Sciatic nerve (tissue), 2 donors: ENCODE data around the gene SLC9A3. TPM values are rescaled to one million over a fixed set of nuclear protein-coding genes. Genes with fewer than 3 reads are reported as not detected.
A peak's percentile ranks its signal among the peaks of the same experiment; 100 is the strongest.
"Not testable (repeated sequence)": the region's sequence is repeated elsewhere in the genome, so short reads cannot be mapped to it uniquely, and the experiment has no call there.

Experiments
- ATAC-seq: fragments of 200-7000 bp; cut with Tn5 transposase; one replicate; pipeline ENCODE4 v1.9.1; 2020; ENCODE audit warnings: mild to moderate bottlenecking, moderate library complexity
- DNase-seq: peaks from one replicate; pipeline ENCODE4 v3.0.0-alpha.2; 2020; ENCODE audit warnings: low spot score
- intact Hi-C: fragments of 100-400 bp; cut with DNase I; formaldehyde crosslinking; loops from one replicate; pipeline ENCODE4 v1.14.2; 2022
- total RNA-seq: library from RNA; stranded (reverse); fragmentation: NEBNext Ultra II Directional; extraction: Animal tissue kit (Norgen Biotek cat#: 25700); gene quantifications from one replicate; pipeline ENCODE4 v1.2.1, GENCODE V29; 2021
- donor health status: DM: no; HTN: no; CAD: no.
- donor health status: DM: no; HTN: no; CAD: no.

Gene SLC9A3
- total RNA-seq, 1 donor from 2014 or later: 12.3 TPM

- DNase-seq (no peak), ATAC-seq (no peak)
- intact Hi-C loops: no loop called here
Measured at GRCh38 chr5:516338-516925, 7.8 kb downstream of the SLC9A3 start.

GRCh38 chr5:515273-515836, 8.9 kb downstream of the SLC9A3 start:
- intact Hi-C loops: no loop called here
- no peak for ATAC-seq
- no peak for DNase-seq

DNA sequence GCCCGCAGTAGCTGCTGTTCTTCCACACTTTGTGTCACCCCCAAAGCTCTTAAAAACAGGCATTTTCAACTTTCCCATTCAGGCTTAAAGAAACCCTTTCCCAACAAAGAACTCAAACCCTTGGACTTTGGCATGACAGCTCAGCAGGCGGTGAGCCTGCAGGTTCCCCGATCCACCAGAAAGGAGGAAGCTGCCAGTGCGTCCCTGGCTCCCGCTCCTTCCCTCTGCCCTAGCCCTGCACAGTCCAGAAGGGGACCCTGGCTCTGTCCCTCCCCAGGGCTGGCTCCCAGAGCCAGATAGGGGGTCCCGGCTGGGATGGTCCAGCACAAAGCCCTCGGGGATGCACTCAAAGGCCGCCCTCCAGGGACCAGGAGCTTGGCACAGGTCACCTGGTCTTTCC, 9.6 kb downstream of the SLC9A3 start:
- ATAC-seq: no peak
- no peak for DNase-seq
- intact Hi-C loops: no loop called here

- intact Hi-C loops: no loop called here
- DNase-seq (no peak), ATAC-seq (no peak)
Measured at GRCh38 chr5:514101-514485, 10.2 kb downstream of the SLC9A3 start.

DNA sequence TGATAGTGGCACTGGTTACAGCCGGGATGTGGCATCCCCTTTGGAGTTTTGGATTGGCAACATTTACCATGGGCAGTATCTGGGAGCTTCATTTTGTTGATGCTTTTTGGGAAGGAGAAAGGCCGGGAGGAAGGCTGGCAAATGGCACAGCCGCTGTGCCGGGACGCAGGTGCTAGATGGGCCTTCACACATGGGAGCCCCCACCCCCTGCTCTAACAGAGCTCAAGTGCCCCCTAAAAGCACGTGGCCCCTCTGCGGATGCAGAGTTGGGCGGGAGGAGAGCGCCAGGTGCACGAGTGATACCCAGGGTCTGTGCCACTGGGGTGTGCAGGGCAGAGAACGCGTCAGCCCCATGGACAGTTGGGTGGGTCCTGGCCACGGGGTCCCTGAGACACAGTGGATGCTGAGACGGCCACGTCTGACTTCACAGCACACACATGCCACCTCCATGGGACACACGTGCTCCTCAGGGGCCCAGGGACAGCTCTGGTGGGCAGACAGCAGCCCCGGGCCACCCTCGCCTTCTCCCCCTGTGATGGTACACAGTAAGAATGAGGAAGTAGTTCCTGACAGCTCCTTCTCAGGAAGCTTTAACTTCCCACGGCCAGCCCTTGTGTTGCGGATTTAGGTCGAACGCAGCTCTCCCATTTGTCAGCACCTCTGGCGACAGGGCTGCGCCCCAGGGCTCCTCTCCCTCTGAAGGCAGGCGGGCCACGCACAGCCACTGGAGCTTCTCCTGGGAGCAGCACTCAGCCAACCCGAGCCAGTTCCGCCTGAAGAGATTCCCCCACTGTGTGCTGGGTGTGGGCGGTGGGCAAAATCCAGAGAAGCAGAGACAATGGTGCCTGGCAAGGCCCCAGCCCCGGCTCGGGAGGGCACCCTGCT, 10.8 kb downstream of the SLC9A3 start:
- ATAC-seq: no peak
- intact Hi-C loops: no loop called here

GRCh38 chr5:511476-511875, 12.8 kb downstream of the SLC9A3 start:
- intact Hi-C loops: no loop called here
- ATAC-seq (no peak), DNase-seq (no peak)

More for the DNA sequence above, 10.8 kb downstream of the SLC9A3 start:
- no peak for DNase-seq

GRCh38 chr5:510521-510920, 13.7 kb downstream of the SLC9A3 start:
- DNase-seq (no peak), ATAC-seq (no peak)
- intact Hi-C loops: no loop called here

DNA sequence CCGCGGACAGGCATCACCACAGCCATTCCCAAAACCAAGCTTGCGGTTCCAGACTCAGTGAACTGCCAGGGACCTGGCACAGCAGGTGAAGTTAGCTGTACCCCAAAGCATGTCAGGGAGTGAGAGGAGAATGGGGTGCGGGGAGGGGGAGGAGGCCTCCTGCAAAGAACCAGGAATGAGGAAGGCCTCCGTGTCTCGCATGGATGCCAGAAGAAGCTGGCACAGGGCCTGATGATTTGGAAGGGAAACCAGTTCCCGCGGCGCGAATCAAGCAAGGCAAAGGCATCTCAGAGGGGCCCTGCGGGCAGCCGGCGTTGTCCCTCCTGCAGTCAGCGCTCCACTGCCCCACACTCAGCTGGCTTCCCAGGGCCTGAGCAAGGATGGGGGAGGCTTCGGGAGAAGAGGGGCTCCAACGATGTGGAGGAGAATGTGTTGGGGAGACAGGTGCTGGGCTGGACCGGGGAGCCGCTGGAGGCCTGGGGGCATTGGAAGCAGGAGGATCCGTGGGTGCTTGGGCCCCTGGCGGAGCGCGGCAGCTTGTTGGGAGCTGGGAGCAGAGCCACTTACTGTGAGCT, 14.6 kb downstream of the SLC9A3 start:
- ATAC-seq: no peak
- DNase-seq: no peak
- intact Hi-C loops: no loop called here

- DNase-seq, ATAC-seq, intact Hi-C loops: not testable (repeated sequence)
Measured at GRCh38 chr5:507986-508575, 16.2 kb downstream of the SLC9A3 start.

GRCh38 chr5:505951-506525, 18.2 kb downstream of the SLC9A3 start:
- intact Hi-C loops: no loop called here
- no peak for DNase-seq
- ATAC-seq: no peak

DNA sequence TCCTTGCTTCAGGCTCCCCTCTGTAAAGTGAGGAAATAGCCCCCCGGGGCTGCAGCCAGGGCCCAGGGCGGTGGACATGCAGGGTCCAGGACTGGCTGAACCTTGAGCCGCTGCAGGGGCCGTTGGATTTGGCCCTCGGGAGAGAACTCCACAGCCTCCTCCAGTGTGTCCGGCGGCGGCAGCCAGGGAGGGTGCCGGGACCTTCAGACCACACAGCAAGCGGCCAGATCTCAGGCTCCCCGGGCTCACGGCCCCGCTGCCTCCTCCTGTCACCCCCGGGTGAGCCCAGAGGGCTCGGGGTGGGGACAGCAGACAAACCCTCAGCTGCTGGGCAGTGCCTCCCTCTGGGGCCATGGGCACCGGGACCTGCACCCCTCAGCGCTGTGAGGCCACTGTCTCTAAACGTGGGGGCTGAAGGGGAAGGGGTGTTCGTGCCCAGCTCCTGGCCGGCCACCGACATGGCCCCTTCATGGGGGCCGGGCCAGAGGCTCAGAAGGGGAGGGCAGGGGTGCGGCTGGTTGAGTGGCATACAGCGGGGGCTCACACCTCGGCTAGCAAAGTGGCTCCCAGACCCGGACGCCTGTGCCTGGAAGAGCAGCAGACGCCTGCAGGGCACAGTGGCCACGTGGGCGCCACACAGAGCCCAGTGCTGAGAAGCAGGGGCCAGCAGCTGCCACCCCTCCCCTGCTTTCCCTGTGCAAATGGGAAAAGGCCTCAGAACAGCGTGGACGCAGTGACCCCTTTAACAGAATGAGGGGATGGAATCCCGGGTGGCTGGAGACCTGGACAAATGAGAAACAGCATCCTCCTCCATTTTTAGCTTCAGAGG, 19.7 kb downstream of the SLC9A3 start:
- DNase-seq (no peak), ATAC-seq (no peak)
- intact Hi-C loops: no loop called here

DNA sequence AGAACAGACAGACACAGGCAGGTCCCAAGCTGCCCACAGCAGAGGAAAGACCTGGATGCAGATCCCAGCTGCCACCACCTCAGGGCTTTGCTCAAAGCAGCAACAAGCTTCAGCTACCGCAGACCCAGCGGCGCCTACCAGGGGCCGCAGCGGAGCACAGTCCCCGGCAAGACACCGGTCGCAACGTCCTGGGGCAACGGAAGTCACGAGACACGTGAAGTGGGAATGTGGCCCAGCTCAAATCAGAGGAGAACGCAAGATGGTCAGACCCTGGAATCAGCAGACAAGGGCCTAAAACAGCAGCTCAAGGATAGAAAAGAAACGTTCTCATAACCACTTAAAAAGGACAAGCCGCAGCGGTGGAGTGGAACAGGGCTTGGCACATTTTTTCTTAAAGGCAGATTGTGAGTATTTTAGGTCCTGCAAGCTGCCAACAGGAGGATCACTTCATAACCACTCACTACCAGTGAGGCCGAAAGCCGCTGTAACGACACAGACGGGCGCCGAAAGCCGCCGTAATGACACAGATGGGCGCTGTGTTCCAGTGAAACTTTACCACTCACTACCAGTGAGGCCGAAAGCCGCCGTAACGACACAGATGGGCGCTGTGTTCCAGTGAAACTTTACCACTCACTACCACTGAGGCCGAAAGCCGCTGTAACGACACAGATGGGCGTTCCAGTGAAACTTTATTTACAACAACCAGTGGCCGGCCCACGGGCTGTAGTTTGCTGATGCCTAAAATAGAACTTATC, 21.7 kb downstream of the SLC9A3 start:
- intact Hi-C loops: no loop called here
- ATAC-seq: no peak
- DNase-seq: no peak

DNA sequence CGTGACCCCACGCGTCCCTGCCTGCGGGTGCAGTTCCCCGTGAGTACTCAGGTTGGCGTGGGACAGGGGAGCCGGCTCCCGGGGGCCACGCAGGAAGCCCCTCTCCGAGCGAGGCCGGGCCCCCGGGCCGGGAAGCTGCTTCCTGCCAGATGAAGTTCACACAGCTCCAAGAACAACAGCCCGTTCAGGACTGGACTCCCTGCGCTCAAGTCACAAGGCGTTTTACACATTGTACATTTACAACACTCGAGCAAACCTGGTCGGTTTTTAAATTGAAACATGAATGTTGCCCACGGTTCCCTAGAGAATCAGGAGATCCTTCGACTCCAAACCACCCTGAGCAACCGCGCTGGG, 22.4 kb downstream of the SLC9A3 start:
- intact Hi-C loops: no loop called here
- DNase-seq (no peak), ATAC-seq (peak; percentile 25)

GRCh38 chr5:501105-501830, 23.0 kb downstream of the SLC9A3 start:
- ATAC-seq (peak; percentile 16), DNase-seq (no peak)
- intact Hi-C loops: no loop called here

DNA sequence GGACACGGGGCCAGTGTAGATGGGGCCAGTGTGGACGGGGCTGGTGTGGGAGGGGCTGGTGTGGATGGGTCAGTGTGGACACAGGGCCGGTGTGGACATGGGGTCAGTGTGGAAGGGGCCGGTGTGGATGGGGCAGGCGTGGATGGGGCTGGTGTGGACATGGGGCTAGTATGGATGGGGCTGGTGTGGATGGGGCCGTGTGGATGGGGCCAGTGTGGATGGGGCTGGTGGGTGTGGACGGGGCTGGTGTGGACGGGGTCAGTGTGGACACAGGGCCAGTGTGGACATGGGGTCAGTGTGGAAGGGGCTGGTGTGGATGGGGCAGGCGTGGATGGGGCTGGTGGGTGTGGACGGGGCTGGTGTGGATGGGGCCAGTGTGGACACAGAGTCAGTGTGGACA, 23.8 kb downstream of the SLC9A3 start:
- ATAC-seq (peak; percentile 43), DNase-seq (no peak)
- intact Hi-C loops: no loop called here

DNA sequence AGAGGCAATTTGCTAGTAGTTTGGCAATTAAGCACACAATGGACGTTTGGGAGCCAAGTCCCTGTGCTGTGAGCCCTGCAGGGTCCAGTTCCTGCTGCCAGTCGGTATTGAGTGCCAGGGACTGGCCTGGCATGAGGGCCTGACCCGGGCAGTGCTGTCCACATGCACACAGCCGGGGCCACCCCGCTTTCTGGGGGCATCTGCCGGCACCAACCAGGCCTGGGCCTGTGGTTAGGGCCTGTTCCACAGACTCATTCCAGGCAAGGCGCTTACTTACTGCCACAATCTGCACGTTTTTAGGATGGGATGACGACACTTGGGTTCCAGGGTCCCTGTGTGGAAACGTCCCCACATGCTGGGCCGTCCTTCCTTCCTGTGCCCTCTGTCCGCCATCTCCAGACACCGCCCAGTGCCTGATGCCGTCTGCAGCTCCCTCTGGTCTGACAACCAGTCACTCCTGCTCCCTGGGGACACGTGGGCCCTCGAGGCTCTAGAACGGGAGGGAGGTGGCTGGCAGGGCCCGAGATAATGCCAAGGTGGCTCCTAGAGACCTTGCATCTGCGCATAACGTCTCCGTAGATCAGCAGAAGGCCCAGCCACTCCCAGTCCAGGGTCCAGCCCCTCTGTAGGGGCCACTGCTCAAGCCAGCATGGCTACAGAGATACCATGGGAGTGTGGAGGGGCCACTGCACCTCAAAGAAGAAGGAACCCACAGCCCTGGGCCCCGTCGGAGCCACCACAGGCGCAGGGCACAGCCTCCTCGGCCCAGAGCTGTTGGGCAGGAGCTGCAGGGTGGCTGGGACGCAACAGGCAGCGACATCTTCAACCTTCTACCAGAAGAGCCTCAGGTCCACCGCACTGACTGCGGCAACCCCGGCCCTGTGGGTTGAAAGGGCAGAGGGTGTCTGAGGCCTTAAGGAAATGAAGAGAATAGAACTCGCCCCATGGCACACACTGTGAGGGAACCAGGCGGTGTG, 24.7 kb downstream of the SLC9A3 start:
- ATAC-seq (no peak), DNase-seq (no peak)
- intact Hi-C loops: no loop called here
